ENCODE data around the gene ETHE1. TPM values are rescaled to one million over a fixed set of nuclear protein-coding genes. Genes with fewer than 3 reads are reported as not detected.

ETHE1 gene
- total RNA-seq, 3 donors from 2014 or later: 41.6 to 70.1 (median 59.4) TPM

DNA sequence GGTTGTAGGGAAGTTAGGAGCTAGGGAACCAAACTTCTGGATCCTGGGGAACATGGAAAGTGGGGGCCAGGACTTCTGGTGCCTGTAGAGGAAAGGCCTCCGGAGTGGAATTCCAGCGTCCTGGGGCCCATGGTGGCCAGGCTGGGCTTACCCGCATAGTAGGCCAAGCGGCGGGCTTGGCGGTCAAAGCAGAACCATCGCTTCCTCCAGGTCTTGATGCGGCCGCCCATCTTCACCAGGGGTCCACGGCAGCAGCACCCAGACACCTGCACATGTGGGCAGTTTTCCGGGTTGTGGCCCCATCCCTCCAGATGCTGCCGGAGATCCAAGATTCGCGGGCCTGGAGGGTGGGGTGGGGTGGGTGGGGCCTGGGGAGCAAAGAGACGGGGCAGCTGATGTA, 47.8 kb downstream of the ETHE1 start:
- intact Hi-C loops (cut with DNase I; ENCODE audit: low total_unique reads): no loop called here
- TF ChIP-seq, protein P1, sequence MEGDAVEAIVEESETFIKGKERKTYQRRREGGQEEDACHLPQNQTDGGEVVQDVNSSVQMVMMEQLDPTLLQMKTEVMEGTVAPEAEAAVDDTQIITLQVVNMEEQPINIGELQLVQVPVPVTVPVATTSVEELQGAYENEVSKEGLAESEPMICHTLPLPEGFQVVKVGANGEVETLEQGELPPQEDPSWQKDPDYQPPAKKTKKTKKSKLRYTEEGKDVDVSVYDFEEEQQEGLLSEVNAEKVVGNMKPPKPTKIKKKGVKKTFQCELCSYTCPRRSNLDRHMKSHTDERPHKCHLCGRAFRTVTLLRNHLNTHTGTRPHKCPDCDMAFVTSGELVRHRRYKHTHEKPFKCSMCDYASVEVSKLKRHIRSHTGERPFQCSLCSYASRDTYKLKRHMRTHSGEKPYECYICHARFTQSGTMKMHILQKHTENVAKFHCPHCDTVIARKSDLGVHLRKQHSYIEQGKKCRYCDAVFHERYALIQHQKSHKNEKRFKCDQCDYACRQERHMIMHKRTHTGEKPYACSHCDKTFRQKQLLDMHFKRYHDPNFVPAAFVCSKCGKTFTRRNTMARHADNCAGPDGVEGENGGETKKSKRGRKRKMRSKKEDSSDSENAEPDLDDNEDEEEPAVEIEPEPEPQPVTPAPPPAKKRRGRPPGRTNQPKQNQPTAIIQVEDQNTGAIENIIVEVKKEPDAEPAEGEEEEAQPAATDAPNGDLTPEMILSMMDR (IDR thresholded peaks at IDR 0.05): no peak
- TF ChIP-seq POLR2A (IDR thresholded peaks at IDR 0.05) (no peak), POLR2AphosphoS5 (IDR thresholded peaks at IDR 0.05) (no peak)
- Histone ChIP-seq H3K27ac (no peak overlapping the region), H3K4me3 (no peak overlapping the region), H3K36me3 (no peaks in the 10 kb centered on the region), H3K4me1 (no peaks in the 10 kb centered on the region), H3K27me3 (no peaks in the 10 kb centered on the region), H3K9me3 (no peaks in the 10 kb centered on the region)
- DNase-seq (ENCODE audit: low spot score in 2 of 2): no peak

DNA sequence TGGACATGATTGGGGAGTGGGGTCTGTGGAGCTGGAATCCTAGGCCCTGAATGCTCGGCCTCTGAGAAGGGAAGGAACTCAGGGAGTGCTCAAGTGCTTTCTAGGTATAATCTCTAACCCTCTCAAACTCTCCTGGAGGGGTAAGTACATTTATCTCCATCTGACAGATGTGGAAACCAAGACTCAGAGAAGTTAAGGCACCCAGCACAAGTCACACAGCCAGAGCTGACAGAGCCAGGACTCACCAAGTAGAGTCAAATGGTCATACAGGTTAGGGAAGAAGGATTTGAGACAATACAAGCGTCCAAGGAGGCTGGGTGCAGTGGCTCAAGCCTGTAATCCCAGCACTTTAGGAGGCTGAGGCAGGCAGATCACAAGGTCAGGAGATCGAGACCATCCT, 48.7 kb downstream of the ETHE1 start:
- TF ChIP-seq, protein P1 (IDR thresholded peaks at IDR 0.05): no peak
- no peak for TF ChIP-seq POLR2AphosphoS5 (IDR thresholded peaks at IDR 0.05)
- no peak for TF ChIP-seq POLR2A (IDR thresholded peaks at IDR 0.05)
- intact Hi-C loops (cut with DNase I; ENCODE audit: low total_unique reads): no loop called here
- H3K36me3 ChIP-seq: no peaks in the 10 kb centered on the region

DNA sequence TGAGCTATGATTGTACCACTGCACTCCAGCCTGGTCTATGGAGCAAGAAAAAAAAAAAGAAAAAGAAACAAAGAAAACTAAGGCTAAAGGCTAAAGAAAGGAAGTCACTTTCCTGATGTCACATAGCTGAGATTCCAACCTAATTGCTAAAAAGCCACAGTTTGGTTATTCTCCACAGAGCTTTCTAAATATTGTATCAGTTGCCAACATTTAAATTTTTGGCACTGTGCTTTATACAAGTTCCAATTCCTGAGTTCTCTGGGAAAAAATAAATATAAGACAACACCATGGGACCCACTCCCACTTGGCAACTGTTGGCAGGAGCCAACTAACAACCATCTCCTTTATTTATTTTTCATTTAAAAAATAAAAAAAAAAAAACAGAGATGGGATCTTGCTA, 50.4 kb downstream of the ETHE1 start:
- intact Hi-C loops (cut with DNase I; ENCODE audit: low total_unique reads): no loop called here
- H3K27me3 ChIP-seq: no peaks in the 10 kb centered on the region
- no peaks in the 10 kb centered on the region for H3K4me1 ChIP-seq
- no peak for DNase-seq (ENCODE audit: low spot score in 2 of 2)
- no peaks in the 10 kb centered on the region for H3K36me3 ChIP-seq
- TF ChIP-seq, protein P1 (IDR thresholded peaks at IDR 0.05): no peak
- no peak for TF ChIP-seq POLR2AphosphoS5 (IDR thresholded peaks at IDR 0.05)
- TF ChIP-seq POLR2A (IDR thresholded peaks at IDR 0.05): no peak
- no peak overlapping the region for H3K4me3 ChIP-seq
- H3K9me3 ChIP-seq: no peaks in the 10 kb centered on the region
- H3K27ac ChIP-seq: peak overlapping the region; percentile 89 to 94

More for the DNA sequence above, 48.7 kb downstream of the ETHE1 start:
- no peak overlapping the region for H3K27ac ChIP-seq
- no peak overlapping the region for H3K4me3 ChIP-seq
- no peaks in the 10 kb centered on the region for H3K9me3 ChIP-seq
- no peak for DNase-seq (ENCODE audit: low spot score in 2 of 2)
- no peaks in the 10 kb centered on the region for H3K4me1 ChIP-seq
- H3K27me3 ChIP-seq: no peaks in the 10 kb centered on the region

DNA sequence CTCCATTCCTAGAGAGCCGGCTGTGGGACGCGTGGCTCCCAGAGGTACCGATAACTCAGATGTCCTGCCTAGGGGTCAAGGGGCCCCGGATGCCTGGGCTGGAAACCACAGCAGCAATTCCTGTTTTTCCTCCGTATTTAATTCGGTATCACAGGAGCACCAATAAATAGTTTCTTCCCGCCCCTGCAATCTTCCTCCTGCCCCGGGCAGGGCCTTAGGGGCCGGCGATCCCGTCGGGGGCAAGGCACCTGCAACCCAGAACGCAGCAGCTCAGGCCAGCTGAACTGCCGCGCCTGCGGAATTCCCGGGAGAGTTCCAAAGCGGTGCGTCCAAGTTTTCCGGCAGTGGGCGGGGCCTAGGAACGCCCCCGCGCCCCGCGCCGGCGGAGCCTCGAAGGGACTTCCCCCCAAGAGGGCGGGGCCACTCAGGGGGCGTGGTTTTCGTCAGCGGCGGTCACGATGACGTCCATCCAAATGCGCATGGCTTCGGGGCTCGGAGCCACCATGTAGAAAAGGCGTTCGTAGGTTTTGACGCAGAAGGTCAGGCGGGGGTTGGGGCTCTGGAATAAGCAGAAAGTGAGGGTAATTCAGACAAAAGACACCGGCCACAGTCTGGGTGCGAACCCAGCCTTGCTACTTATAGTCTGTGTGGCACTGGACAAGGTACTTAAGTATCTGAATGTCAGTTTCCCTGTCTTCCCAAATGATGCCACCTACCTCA, 51.9 kb downstream of the ETHE1 start:
- Histone ChIP-seq H3K27ac (peak overlapping the region; percentile 89 to 94), H3K4me1 (no peaks in the 10 kb centered on the region), H3K9me3 (no peaks in the 10 kb centered on the region), H3K4me3 (peak overlapping the region; percentile 29 to 64 (median 46)), H3K36me3 (no peaks in the 10 kb centered on the region), H3K27me3 (no peaks in the 10 kb centered on the region)
- peak; percentile 90 to 96 for DNase-seq (ENCODE audit: low spot score in 2 of 2)
- intact Hi-C loops (cut with DNase I; ENCODE audit: low total_unique reads): no loop called here
- TF ChIP-seq, protein P1 (IDR thresholded peaks at IDR 0.05): no peak
- TF ChIP-seq POLR2AphosphoS5 (IDR thresholded peaks at IDR 0.05) (peak; percentile 51 to 89 (median 55)), POLR2A (IDR thresholded peaks at IDR 0.05) (no peak)

DNA sequence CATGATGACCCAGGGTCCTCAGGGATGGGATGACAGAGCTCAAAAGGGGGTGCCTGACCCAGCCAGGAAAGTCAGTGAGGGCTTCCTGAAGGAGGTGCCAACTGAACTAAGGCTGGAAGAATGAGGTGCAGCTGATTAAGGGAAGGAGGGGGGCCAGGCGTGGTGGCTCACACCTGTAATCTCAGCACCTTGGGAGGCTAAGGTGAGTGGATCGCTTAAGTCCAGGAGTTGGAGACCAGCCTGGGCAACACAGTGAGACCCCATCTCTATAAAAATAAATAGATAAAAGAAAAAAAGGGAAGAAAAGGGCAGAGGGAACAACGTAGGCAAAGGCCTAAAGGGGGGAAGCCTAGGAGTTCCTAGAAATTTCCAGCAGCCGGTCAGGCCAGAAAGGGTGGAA, 52.5 kb downstream of the ETHE1 start:
- intact Hi-C loops (cut with DNase I; ENCODE audit: low total_unique reads): no loop called here
- H3K4me1 ChIP-seq: no peaks in the 10 kb centered on the region
- no peaks in the 10 kb centered on the region for H3K27me3 ChIP-seq
- H3K4me3 ChIP-seq: peak overlapping the region in 2 of 3 donors; percentile 46 to 64
- H3K36me3 ChIP-seq: no peaks in the 10 kb centered on the region
- H3K9me3 ChIP-seq: no peaks in the 10 kb centered on the region
- no peak for DNase-seq (ENCODE audit: low spot score in 2 of 2)
- peak overlapping the region; percentile 89 to 94 for H3K27ac ChIP-seq
- TF ChIP-seq POLR2AphosphoS5 (IDR thresholded peaks at IDR 0.05) (no peak), POLR2A (IDR thresholded peaks at IDR 0.05) (no peak)
- TF ChIP-seq, protein P1 (IDR thresholded peaks at IDR 0.05): no peak

All from breast epithelium (tissue), 4 donors.